Thyroid gland (tissue), 4 donors: ENCODE measurements around the gene DCP2.

Experiments used
- CTCF ChIP-seq, 6 experiments: fragments of 200-600 bp in 3 of 6; fragments of 450-650 bp in 3 of 6; sonication (generic) in 3 of 6; IDR thresholded peaks; one replicate each; pipeline ENCODE4 v1.5.1; 2016 to 2019; ENCODE audit warnings: antibody characterized with exemption in 6 of 6, mild to moderate bottlenecking in 2 of 6, inconsistent platforms in 1 of 6, moderate library complexity in 1 of 6
- POLR2A ChIP-seq, 2 donors: fragments of 450-650 bp; IDR thresholded peaks; one replicate each; pipeline ENCODE4 v1.6.1; 2017; ENCODE audit warnings: antibody characterized with exemption in 2 of 2, mild to moderate bottlenecking in 2 of 2, moderate library complexity in 1 of 2

- TF ChIP-seq POLR2A (IDR thresholded peaks at IDR 0.05) (no peak), CTCF (IDR thresholded peaks at IDR 0.05) (no peak)
These were observed 2.7 kb upstream of the DCP2 start for GRCh38 chr5:112973904-112974303.
